GM23338 (cell line): ENCODE data around the gene SGSM1. TPM values are rescaled to one million over a fixed set of nuclear protein-coding genes. Genes with fewer than 3 reads are reported as not detected.

ENCODE experiments used
- ATAC-seq: fragments of 200-7000 bp; cut with Tn5 transposase; 3 replicates; pipeline ENCODE4 v1.9.1; 2020
- DNase-seq: peaks from one replicate; pipeline ENCODE4 v3.0.0-alpha.2; 2015; ENCODE audit warnings: low spot score
- H2AFZ ChIP-seq: fragments of 200-600 bp; sonication (generic); 2 replicates; pipeline ENCODE4 v1.8.0; 2016; ENCODE audit warnings: antibody characterized with exemption, mild to moderate bottlenecking, moderate library complexity
- H3F3A ChIP-seq: fragments of 200-600 bp; sonication (generic); replicated peaks from 2 replicates; pipeline ENCODE4 v1.8.0; 2017; ENCODE audit warnings: antibody characterized with exemption, mixed run types, low read depth
- H3K27ac ChIP-seq: fragments of 200-600 bp; sonication (generic); 2 replicates; pipeline ENCODE4 v1.6.1; 2016; ENCODE audit warnings: low read depth
- H3K27me3 ChIP-seq: fragments of 200-600 bp; sonication (generic); 2 replicates; pipeline ENCODE4 v1.8.0; 2016; ENCODE audit warnings: mild to moderate bottlenecking, mixed run types, moderate library complexity; ENCODE audit not compliant: insufficient read depth
- H3K36me3 ChIP-seq: fragments of 200-600 bp; sonication (generic); 2 replicates; pipeline ENCODE4 v1.8.0; 2016; ENCODE audit warnings: mild to moderate bottlenecking; ENCODE audit not compliant: insufficient read depth
- H3K4me1 ChIP-seq: fragments of 200-600 bp; sonication (generic); 2 replicates; pipeline ENCODE4 v1.8.0; 2016; ENCODE audit warnings: mild to moderate bottlenecking, moderate library complexity; ENCODE audit not compliant: insufficient read depth
- H3K4me2 ChIP-seq: fragments of 200-600 bp; sonication (generic); 2 replicates; pipeline ENCODE4 v1.7.1; 2017; ENCODE audit warnings: mixed run types
- H3K4me3 ChIP-seq: fragments of 200-600 bp; sonication (generic); 2 replicates; pipeline ENCODE4 v1.6.1; 2016; ENCODE audit warnings: mixed run types
- H3K79me2 ChIP-seq: fragments of 200-600 bp; sonication (generic); replicated peaks from 2 replicates; pipeline ENCODE4 v1.8.0; 2017; ENCODE audit warnings: mild to moderate bottlenecking; ENCODE audit not compliant: insufficient read depth
- H3K9me2 ChIP-seq: fragments of 200-600 bp; sonication (generic); 2 replicates; pipeline ENCODE4 v1.8.0; 2017; ENCODE audit not compliant: insufficient read depth
- H4K20me1 ChIP-seq: fragments of 200-600 bp; sonication (generic); replicated peaks from 2 replicates; pipeline ENCODE4 v1.8.0; 2017; ENCODE audit warnings: mild to moderate bottlenecking; ENCODE audit not compliant: insufficient read depth
- H3K27ac Mint-ChIP-seq: 2 replicates; pipeline ENCODE4 v1.8.0; 2020; ENCODE audit warnings: inconsistent platforms, mild to moderate bottlenecking, moderate library complexity, mixed read lengths
- H3K27me3 Mint-ChIP-seq: 3 replicates; pipeline ENCODE4 v1.8.0; 2022; ENCODE audit warnings: low read depth, mild to moderate bottlenecking, moderate library complexity, mixed read lengths, inconsistent platforms; ENCODE audit not compliant: insufficient read depth, poor library complexity
- H3K36me3 Mint-ChIP-seq: 3 replicates; pipeline ENCODE4 v1.8.0; 2021; ENCODE audit warnings: low read depth, mild to moderate bottlenecking, inconsistent platforms, moderate library complexity, mixed read lengths
- H3K4me1 Mint-ChIP-seq: 3 replicates; pipeline ENCODE4 v1.8.0; 2020; ENCODE audit warnings: mild to moderate bottlenecking, inconsistent platforms, mixed read lengths
- H3K4me3 Mint-ChIP-seq: 3 replicates; pipeline ENCODE4 v1.8.0; 2021; ENCODE audit warnings: moderate library complexity, mild to moderate bottlenecking, inconsistent platforms, mixed read lengths
- H3K9me3 Mint-ChIP-seq: 3 replicates; pipeline ENCODE4 v1.8.0; 2020; ENCODE audit warnings: moderate library complexity, mild to moderate bottlenecking, inconsistent platforms, mixed read lengths
- JUNB ChIP-seq: IDR thresholded peaks from one replicate; pipeline ENCODE4 v1.6.1; 2016; ENCODE audit warnings: antibody characterized with exemption; ENCODE audit not compliant: unreplicated experiment
- POLR2AphosphoS5 ChIP-seq: IDR thresholded peaks from 2 replicates; pipeline ENCODE4 v1.6.1; 2016; ENCODE audit warnings: antibody characterized with exemption, low read depth
- STAT1 ChIP-seq: IDR thresholded peaks from one replicate; pipeline ENCODE4 v1.6.1; 2016; ENCODE audit warnings: antibody characterized with exemption; ENCODE audit not compliant: unreplicated experiment
- ZNF114 ChIP-seq: fragments of 250-450 bp; sonication (Bioruptor Pico); IDR thresholded peaks from 2 replicates; pipeline ENCODE4 v1.5.0; 2020; ENCODE audit warnings: mild to moderate bottlenecking, moderate library complexity
- polyA plus RNA-seq: library from polyadenylated mRNA; unstranded; fragments of >200 nt; fragmentation: Nextera tagmentation; extraction: Ambion mirVana; gene quantifications from 2 replicates; pipeline ENCODE4 v1.2.1, GENCODE V29; 2016
- total RNA-seq: library from RNA; depleted of rRNA; stranded (reverse); fragments of >200 nt; shearing (Covaris generic); gene quantifications from 2 replicates; pipeline ENCODE4 v1.2.3, GENCODE V29; 2014
- TF ChIP-seq, protein P1 (sequence below): fragments of 250-450 bp; sonication (Bioruptor Pico); IDR thresholded peaks from 2 replicates; pipeline ENCODE4 v1.5.0; 2020; ENCODE audit warnings: mild to moderate bottlenecking, moderate library complexity
- TF ChIP-seq, protein P2 (sequence below): IDR thresholded peaks from one replicate; pipeline ENCODE4 v1.6.1; 2018; ENCODE audit warnings: antibody characterized with exemption; ENCODE audit not compliant: unreplicated experiment

Gene SGSM1
- total and polyA plus RNA-seq, 2 experiments from 2014 or later: 4.7 to 5.4 TPM

DNA sequence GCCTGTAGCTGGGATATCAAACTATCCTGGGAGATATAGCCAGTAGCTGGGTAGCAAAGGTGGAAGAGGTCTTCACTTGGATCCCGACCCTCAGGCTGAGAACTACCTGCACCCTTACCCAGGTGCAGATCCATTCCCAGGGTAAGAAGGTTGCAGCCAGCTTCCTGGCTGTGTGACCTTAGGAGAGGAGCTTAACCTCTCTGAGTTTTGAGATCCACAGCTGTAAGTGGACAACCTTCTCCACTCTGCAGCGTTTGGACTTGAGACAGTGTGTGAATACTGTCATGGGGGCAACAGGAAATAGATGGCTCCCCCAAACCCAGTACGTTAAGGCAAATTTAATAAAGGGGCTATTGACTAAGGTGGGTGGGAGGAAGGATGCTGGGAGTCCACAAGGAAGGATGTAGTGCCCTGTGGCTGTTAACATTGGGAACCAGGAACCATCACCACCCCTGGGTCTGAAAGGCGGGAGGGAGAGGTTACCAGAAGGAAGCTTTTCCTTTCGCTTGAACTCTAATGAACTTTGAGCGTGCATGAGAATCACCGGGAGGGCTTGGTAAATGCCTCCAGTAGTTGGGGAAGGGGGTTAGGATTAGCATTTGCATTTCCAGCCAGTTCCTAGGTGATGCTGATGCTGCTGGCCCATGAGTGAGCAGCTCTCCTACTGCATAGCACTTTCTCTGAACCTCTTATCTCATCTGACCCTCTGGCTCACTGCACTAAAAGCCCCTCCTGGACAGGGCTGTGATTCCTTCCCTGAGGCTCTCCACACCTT, 24.4 kb downstream of the SGSM1 start:
- peaks cover 17% of the 10 kb centered on the region for H3K4me1 ChIP-seq
- no peak overlapping the region for H3K4me3 ChIP-seq
- peaks cover 4% of the 10 kb centered on the region for H3K27me3 Mint-ChIP-seq
- no peak overlapping the region for H3K27ac ChIP-seq
- H2AFZ ChIP-seq: no peak overlapping the region
- no peaks in the 10 kb centered on the region for H3K36me3 ChIP-seq
- peaks cover 3% of the 10 kb centered on the region; the same call in 1 of the 3 replicates for H3K36me3 Mint-ChIP-seq
- H4K20me1 ChIP-seq: no peaks in the 10 kb centered on the region
- H3K4me1 Mint-ChIP-seq: peaks cover 29% of the 10 kb centered on the region
- H3K4me3 Mint-ChIP-seq: no peak overlapping the region; the same call in 2 of the 3 replicates
- H3K27me3 ChIP-seq: no peaks in the 10 kb centered on the region
- peak overlapping the region; percentile 62; the same call in 1 of the 2 replicates for H3K4me2 ChIP-seq
- no peak overlapping the region for H3K27ac Mint-ChIP-seq
- TF ChIP-seq STAT1 (no peak), JUNB (no peak)
- H3F3A ChIP-seq: no peaks in the 10 kb centered on the region
- H3K9me2 ChIP-seq: no peaks in the 10 kb centered on the region
- ATAC-seq (peak; percentile 69), DNase-seq (peak; percentile 61)
- H3K9me3 Mint-ChIP-seq: no peaks in the 10 kb centered on the region
- H3K79me2 ChIP-seq: no peaks in the 10 kb centered on the region

DNA sequence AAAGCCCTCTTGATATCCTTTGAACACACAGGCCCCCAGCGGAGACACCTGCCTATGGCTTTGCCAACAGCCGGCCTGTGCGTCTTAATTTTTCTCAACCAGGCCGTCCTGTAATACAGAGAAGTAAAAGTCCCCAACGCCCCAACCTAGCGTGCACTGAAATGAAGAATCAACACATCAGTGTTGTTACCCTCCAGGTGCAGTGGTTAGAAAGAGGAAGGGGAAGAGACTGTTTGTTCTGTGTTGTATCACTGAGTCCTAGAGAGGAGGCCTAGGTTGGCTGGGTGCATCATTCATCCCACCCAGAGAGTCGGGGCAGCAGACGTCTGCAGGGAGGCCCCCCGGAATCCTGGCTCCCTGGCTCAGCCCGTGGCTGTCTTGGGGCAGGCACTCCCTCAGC, 25.7 kb downstream of the SGSM1 start:
- ATAC-seq: no peak
- TF ChIP-seq, protein P1, sequence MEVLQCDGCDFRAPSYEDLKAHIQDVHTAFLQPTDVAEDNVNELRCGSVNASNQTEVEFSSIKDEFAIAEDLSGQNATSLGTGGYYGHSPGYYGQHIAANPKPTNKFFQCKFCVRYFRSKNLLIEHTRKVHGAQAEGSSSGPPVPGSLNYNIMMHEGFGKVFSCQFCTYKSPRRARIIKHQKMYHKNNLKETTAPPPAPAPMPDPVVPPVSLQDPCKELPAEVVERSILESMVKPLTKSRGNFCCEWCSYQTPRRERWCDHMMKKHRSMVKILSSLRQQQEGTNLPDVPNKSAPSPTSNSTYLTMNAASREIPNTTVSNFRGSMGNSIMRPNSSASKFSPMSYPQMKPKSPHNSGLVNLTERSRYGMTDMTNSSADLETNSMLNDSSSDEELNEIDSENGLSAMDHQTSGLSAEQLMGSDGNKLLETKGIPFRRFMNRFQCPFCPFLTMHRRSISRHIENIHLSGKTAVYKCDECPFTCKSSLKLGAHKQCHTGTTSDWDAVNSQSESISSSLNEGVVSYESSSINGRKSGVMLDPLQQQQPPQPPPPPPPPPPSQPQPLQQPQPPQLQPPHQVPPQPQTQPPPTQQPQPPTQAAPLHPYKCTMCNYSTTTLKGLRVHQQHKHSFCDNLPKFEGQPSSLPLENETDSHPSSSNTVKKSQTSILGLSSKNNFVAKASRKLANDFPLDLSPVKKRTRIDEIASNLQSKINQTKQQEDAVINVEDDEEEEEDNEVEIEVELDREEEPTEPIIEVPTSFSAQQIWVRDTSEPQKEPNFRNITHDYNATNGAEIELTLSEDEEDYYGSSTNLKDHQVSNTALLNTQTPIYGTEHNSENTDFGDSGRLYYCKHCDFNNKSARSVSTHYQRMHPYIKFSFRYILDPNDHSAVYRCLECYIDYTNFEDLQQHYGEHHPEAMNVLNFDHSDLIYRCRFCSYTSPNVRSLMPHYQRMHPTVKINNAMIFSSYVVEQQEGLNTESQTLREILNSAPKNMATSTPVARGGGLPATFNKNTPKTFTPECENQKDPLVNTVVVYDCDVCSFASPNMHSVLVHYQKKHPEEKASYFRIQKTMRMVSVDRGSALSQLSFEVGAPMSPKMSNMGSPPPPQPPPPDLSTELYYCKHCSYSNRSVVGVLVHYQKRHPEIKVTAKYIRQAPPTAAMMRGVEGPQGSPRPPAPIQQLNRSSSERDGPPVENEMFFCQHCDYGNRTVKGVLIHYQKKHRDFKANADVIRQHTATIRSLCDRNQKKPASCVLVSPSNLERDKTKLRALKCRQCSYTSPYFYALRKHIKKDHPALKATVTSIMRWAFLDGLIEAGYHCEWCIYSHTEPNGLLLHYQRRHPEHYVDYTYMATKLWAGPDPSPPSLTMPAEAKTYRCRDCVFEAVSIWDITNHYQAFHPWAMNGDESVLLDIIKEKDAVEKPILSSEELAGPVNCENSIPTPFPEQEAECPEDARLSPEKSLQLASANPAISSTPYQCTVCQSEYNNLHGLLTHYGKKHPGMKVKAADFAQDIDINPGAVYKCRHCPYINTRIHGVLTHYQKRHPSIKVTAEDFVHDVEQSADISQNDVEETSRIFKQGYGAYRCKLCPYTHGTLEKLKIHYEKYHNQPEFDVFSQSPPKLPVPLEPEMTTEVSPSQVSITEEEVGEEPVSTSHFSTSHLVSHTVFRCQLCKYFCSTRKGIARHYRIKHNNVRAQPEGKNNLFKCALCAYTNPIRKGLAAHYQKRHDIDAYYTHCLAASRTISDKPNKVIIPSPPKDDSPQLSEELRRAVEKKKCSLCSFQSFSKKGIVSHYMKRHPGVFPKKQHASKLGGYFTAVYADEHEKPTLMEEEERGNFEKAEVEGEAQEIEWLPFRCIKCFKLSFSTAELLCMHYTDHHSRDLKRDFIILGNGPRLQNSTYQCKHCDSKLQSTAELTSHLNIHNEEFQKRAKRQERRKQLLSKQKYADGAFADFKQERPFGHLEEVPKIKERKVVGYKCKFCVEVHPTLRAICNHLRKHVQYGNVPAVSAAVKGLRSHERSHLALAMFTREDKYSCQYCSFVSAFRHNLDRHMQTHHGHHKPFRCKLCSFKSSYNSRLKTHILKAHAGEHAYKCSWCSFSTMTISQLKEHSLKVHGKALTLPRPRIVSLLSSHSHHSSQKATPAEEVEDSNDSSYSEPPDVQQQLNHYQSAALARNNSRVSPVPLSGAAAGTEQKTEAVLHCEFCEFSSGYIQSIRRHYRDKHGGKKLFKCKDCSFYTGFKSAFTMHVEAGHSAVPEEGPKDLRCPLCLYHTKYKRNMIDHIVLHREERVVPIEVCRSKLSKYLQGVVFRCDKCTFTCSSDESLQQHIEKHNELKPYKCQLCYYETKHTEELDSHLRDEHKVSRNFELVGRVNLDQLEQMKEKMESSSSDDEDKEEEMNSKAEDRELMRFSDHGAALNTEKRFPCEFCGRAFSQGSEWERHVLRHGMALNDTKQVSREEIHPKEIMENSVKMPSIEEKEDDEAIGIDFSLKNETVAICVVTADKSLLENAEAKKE (CRISPR knock-in tag): no peak
- TF ChIP-seq ZNF114 (CRISPR knock-in tag) (no peak), POLR2AphosphoS5 (no peak)
- TF ChIP-seq, protein P2, sequence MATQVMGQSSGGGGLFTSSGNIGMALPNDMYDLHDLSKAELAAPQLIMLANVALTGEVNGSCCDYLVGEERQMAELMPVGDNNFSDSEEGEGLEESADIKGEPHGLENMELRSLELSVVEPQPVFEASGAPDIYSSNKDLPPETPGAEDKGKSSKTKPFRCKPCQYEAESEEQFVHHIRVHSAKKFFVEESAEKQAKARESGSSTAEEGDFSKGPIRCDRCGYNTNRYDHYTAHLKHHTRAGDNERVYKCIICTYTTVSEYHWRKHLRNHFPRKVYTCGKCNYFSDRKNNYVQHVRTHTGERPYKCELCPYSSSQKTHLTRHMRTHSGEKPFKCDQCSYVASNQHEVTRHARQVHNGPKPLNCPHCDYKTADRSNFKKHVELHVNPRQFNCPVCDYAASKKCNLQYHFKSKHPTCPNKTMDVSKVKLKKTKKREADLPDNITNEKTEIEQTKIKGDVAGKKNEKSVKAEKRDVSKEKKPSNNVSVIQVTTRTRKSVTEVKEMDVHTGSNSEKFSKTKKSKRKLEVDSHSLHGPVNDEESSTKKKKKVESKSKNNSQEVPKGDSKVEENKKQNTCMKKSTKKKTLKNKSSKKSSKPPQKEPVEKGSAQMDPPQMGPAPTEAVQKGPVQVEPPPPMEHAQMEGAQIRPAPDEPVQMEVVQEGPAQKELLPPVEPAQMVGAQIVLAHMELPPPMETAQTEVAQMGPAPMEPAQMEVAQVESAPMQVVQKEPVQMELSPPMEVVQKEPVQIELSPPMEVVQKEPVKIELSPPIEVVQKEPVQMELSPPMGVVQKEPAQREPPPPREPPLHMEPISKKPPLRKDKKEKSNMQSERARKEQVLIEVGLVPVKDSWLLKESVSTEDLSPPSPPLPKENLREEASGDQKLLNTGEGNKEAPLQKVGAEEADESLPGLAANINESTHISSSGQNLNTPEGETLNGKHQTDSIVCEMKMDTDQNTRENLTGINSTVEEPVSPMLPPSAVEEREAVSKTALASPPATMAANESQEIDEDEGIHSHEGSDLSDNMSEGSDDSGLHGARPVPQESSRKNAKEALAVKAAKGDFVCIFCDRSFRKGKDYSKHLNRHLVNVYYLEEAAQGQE: no peak
- Histone ChIP-seq H3K27me3 (no peaks in the 10 kb centered on the region), H2AFZ (no peak overlapping the region), H3K4me1 (peaks cover 17% of the 10 kb centered on the region), H3K27ac (no peak overlapping the region), H3K4me3 (no peak overlapping the region), H3K79me2 (no peaks in the 10 kb centered on the region), H3K36me3 (no peaks in the 10 kb centered on the region), H4K20me1 (no peaks in the 10 kb centered on the region; the same call in 1 of the 2 replicates), H3F3A (no peaks in the 10 kb centered on the region), H3K4me2 (no peak overlapping the region), H3K9me2 (no peaks in the 10 kb centered on the region)
- DNase-seq: no peak
- Mint-ChIP-seq H3K36me3 (peaks cover 3% of the 10 kb centered on the region; the same call in 1 of the 3 replicates), H3K4me1 (peaks cover 30% of the 10 kb centered on the region), H3K4me3 (no peak overlapping the region), H3K27ac (no peak overlapping the region), H3K9me3 (no peaks in the 10 kb centered on the region), H3K27me3 (peaks cover 4% of the 10 kb centered on the region)
